ENCODE results near the gene CNTNAP1. TPM values are rescaled to one million over a fixed set of nuclear protein-coding genes. Genes with fewer than 3 reads are reported as not detected.

CNTNAP1 gene
- polyA plus RNA-seq, 1 donor from 2014 or later: 1.1 TPM

Other genes with a start within 250 kb of the CNTNAP1 start
- gene ATP6V0A1, start 223.7 kb upstream of the CNTNAP1 start, polyA plus RNA-seq: 17.2 TPM
- 14.4 TPM for gene NAGLU, start 146.3 kb upstream of the CNTNAP1 start, polyA plus RNA-seq
- gene HSD17B1, start 129.6 kb upstream of the CNTNAP1 start, polyA plus RNA-seq: 0.39 TPM
- gene COASY, start 120.4 kb upstream of the CNTNAP1 start, polyA plus RNA-seq: 64.9 TPM
- 44.8 TPM for gene MLX, start 115.4 kb upstream of the CNTNAP1 start, polyA plus RNA-seq
- 2.9 TPM for gene PSMC3IP, start 104.8 kb upstream of the CNTNAP1 start, polyA plus RNA-seq
- 105 TPM for gene RETREG3, start 73.2 kb upstream of the CNTNAP1 start, polyA plus RNA-seq
- gene TUBG1, start 72.8 kb upstream of the CNTNAP1 start, polyA plus RNA-seq: 11.8 TPM
- gene TUBG2, start 23.2 kb upstream of the CNTNAP1 start, polyA plus RNA-seq: 2.5 TPM
- gene PLEKHH3, start 5.5 kb upstream of the CNTNAP1 start, polyA plus RNA-seq: 1.1 TPM
- 2.1 TPM for gene CCR10, start 688 bp upstream of the CNTNAP1 start, polyA plus RNA-seq
- gene EZH1, start 62.5 kb downstream of the CNTNAP1 start, polyA plus RNA-seq: 37.4 TPM
- gene RAMP2, start 78.7 kb downstream of the CNTNAP1 start, polyA plus RNA-seq: not detected
- gene VPS25, start 90.9 kb downstream of the CNTNAP1 start, polyA plus RNA-seq: 45.6 TPM
- not detected for gene WNK4, start 98.1 kb downstream of the CNTNAP1 start, polyA plus RNA-seq
- 117 TPM for gene COA3, start 116.2 kb downstream of the CNTNAP1 start, polyA plus RNA-seq
- gene CNTD1, start 116.3 kb downstream of the CNTNAP1 start, polyA plus RNA-seq: 0.41 TPM
- gene BECN1, start 141.8 kb downstream of the CNTNAP1 start, polyA plus RNA-seq: 136 TPM
- gene PSME3, start 150.9 kb downstream of the CNTNAP1 start, polyA plus RNA-seq: 116 TPM
- not detected for gene AOC2, start 162.0 kb downstream of the CNTNAP1 start, polyA plus RNA-seq
- gene AOC3, start 168.7 kb downstream of the CNTNAP1 start, polyA plus RNA-seq: not detected
- gene G6PC1, start 218.3 kb downstream of the CNTNAP1 start, polyA plus RNA-seq: not detected